Trophoblast cell (in vitro differentiated cells and primary cell): ENCODE measurements around the gene NAA60.
"Not testable (repeated sequence)": the region's sequence is repeated elsewhere in the genome, so short reads cannot be mapped to it uniquely, and the experiment has no call there.

Source experiments
- DNase-seq, 2 donors: peaks; one replicate each; pipeline ENCODE4 v3.0.0-alpha.2; 2016
- H2AFZ ChIP-seq: 2 replicates; pipeline ENCODE4 v1.6.1; 2013; ENCODE audit warnings: low read length, moderate library complexity, mild to moderate bottlenecking; ENCODE audit not compliant: insufficient read depth, poor library complexity
- H2AK5ac ChIP-seq: 2 replicates; pipeline ENCODE4 v1.6.1; 2013; ENCODE audit warnings: mild to moderate bottlenecking, low read length
- H2BK120ac ChIP-seq: 2 replicates; pipeline ENCODE4 v1.6.1; 2013; ENCODE audit warnings: low read length, mild to moderate bottlenecking, moderate library complexity; ENCODE audit not compliant: insufficient read depth, poor library complexity
- H2BK12ac ChIP-seq: 2 replicates; pipeline ENCODE4 v1.6.1; 2013; ENCODE audit warnings: mild to moderate bottlenecking, low read length, moderate library complexity
- H2BK5ac ChIP-seq: 2 replicates; pipeline ENCODE4 v1.6.1; 2013; ENCODE audit warnings: low read length, low read depth, moderate library complexity, mild to moderate bottlenecking; ENCODE audit not compliant: poor library complexity
- H3K14ac ChIP-seq: 2 replicates; pipeline ENCODE4 v1.6.1; 2013; ENCODE audit warnings: mild to moderate bottlenecking, low read length
- H3K18ac ChIP-seq: 2 replicates; pipeline ENCODE4 v1.6.1; 2013; ENCODE audit warnings: mild to moderate bottlenecking, low read length
- H3K23ac ChIP-seq: 2 replicates; pipeline ENCODE4 v1.6.1; 2013; ENCODE audit warnings: low read length
- H3K27ac ChIP-seq: 2 replicates; pipeline ENCODE4 v1.5.1; 2013; ENCODE audit warnings: low read depth, mild to moderate bottlenecking, inconsistent platforms, low read length, moderate library complexity
- H3K27me3 ChIP-seq: 2 replicates; pipeline ENCODE4 v1.6.1; 2013; ENCODE audit warnings: inconsistent platforms, mild to moderate bottlenecking, low read length, moderate library complexity; ENCODE audit not compliant: insufficient read depth
- H3K36me3 ChIP-seq, 2 experiments: 1 replicate in 1 of 2; 2 replicates in 1 of 2; pipeline ENCODE4 v1.6.1; 2013; ENCODE audit warnings: low read length in 2 of 2, mild to moderate bottlenecking in 2 of 2, moderate library complexity in 1 of 2; ENCODE audit not compliant: insufficient read depth in 2 of 2, control insufficient read depth in 1 of 2
- H3K4ac ChIP-seq: 2 replicates; pipeline ENCODE4 v1.6.1; 2013; ENCODE audit warnings: low read depth, mild to moderate bottlenecking, low read length, moderate library complexity
- H3K4me1 ChIP-seq, 2 experiments: 1 replicate in 1 of 2; 2 replicates in 1 of 2; pipeline ENCODE4 v1.6.1; 2013; ENCODE audit warnings: low read length in 2 of 2, mild to moderate bottlenecking in 2 of 2, moderate library complexity in 1 of 2; ENCODE audit not compliant: insufficient read depth in 2 of 2, control insufficient read depth in 1 of 2
- H3K4me2 ChIP-seq: 2 replicates; pipeline ENCODE4 v1.6.1; 2013; ENCODE audit warnings: inconsistent platforms, mild to moderate bottlenecking, low read length, moderate library complexity
- H3K4me3 ChIP-seq: 2 replicates; pipeline ENCODE4 v1.5.1; 2013; ENCODE audit warnings: mild to moderate bottlenecking, low read depth, low read length, inconsistent platforms
- H3K79me1 ChIP-seq: one replicate; pipeline ENCODE4 v1.6.1; 2013; ENCODE audit warnings: low read length
- H3K79me2 ChIP-seq: 2 replicates; pipeline ENCODE4 v1.6.1; 2013; ENCODE audit warnings: low read length, mild to moderate bottlenecking; ENCODE audit not compliant: control insufficient read depth, insufficient read depth, poor library complexity
- H3K9ac ChIP-seq: 2 replicates; pipeline ENCODE4 v1.6.1; 2013; ENCODE audit warnings: mild to moderate bottlenecking, low read length
- H3K9me3 ChIP-seq: 2 replicates; pipeline ENCODE4 v1.6.1; 2013; ENCODE audit warnings: low read depth, mild to moderate bottlenecking, control low read depth, inconsistent platforms, low read length; ENCODE audit not compliant: insufficient read depth
- H4K12ac ChIP-seq: 2 replicates; pipeline ENCODE4 v1.6.1; 2013; ENCODE audit warnings: low read depth, mild to moderate bottlenecking, low read length, moderate library complexity
- H4K8ac ChIP-seq: 2 replicates; pipeline ENCODE4 v1.6.1; 2013; ENCODE audit warnings: low read depth, mild to moderate bottlenecking, low read length, moderate library complexity
- H4K91ac ChIP-seq: one replicate; pipeline ENCODE4 v1.6.1; 2013; ENCODE audit warnings: low read depth, mild to moderate bottlenecking, low read length, moderate library complexity
- WGBS: extraction: QIAGEN DNeasy Blood & Tissue Kit; methylation state at CpG from one replicate; pipeline ENCODE4 v1.1.7; 2013; ENCODE audit warnings: missing lambda C conversion rate; ENCODE audit not compliant: insufficient read length, insufficient coverage; ENCODE audit errors: extremely low coverage; 5-methylcytosine and 5-hydroxymethylcytosine counted together

Gene NAA60

DNA sequence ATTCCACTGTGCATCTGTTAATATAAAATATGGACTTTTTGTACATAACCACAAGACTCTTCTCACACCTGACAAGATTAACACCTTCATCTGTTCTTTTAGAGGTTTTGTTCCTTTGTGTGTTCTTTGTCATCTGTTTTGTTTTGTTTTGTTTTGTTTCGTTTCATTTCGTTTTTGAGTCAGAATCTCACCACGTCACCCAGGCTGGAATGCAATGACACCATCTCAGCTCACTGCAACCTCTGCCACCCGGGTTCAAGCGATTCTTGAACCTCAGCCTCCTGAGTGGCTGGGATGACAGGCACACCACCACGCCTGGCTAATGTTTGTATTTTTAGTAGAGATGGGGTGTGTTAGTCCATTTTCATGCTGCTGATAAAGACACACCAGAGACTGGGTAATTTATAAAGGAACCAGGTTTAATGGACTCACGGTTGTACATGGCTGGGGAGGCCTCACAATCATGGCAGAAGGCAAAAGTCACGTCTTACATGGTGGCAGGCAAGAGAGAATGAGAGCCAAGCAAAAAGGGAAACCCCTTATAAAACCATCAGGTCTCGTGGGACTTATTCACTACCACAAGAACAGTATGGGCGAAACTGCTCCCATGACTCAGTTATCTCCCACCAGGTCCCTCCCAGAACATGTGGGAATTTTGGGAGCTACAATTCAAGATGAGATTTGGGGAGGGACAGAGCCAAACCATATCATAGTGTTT is 29.6 kb downstream of the NAA60 start:
- Histone ChIP-seq H3K27me3 (no peaks in the 10 kb centered on the region), H2BK120ac (no peak overlapping the region), H4K91ac (no peak overlapping the region), H2BK5ac (no peak overlapping the region), H3K4ac (no peak overlapping the region), H3K18ac (no peak overlapping the region), H3K4me3 (no peak overlapping the region), H4K12ac (no peak overlapping the region), H3K9ac (no peak overlapping the region), H3K27ac (no peak overlapping the region), H3K14ac (no peak overlapping the region), H2BK12ac (no peak overlapping the region), H2AK5ac (no peak overlapping the region), H3K79me2 (peaks cover 7% of the 10 kb centered on the region), H3K36me3 (peaks cover 9 to 10% of the 10 kb centered on the region in 2 experiments), H3K79me1 (no peaks in the 10 kb centered on the region), H3K9me3 (no peaks in the 10 kb centered on the region), H4K8ac (no peak overlapping the region), H3K4me2 (no peak overlapping the region), H2AFZ (no peak overlapping the region), H3K23ac (no peak overlapping the region), H3K4me1 (no peaks in the 10 kb centered on the region)
- no CpG with 5 or more reads among the region's 10 CpGs for whole genome bisulfite sequencing
- DNase-seq = no peak

DNA sequence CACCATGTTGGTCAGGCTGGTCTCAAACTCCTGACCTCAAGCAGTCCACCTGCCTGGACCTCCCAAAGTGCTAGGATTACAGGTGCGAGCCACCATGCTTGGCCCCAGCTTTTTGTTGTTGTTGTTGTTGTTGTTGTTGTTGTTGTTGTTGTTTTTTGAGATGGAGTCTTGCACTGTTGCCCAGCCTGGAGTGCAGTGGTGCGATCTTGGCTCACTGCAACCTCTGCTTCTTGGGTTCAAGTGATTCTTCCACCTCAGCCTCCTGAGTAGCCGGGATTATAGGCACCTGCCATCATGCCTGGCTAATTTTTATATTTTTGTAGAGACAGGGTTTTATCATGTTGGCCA is 30.1 kb downstream of the NAA60 start:
- no CpG with 5 or more reads among the region's 3 CpGs for WGBS
- H2BK5ac ChIP-seq, H3K18ac ChIP-seq, H3K4me1 ChIP-seq, H3K27ac ChIP-seq, H2BK12ac ChIP-seq, H2AK5ac ChIP-seq, H4K91ac ChIP-seq, H2BK120ac ChIP-seq, DNase-seq, H3K9me3 ChIP-seq, H2AFZ ChIP-seq, H3K9ac ChIP-seq, H3K23ac ChIP-seq, H3K4me2 ChIP-seq, H3K79me1 ChIP-seq, H4K12ac ChIP-seq, H3K14ac ChIP-seq, H4K8ac ChIP-seq, H3K27me3 ChIP-seq, H3K79me2 ChIP-seq, H3K4ac ChIP-seq, H3K4me3 ChIP-seq: not testable (repeated sequence)
- peaks cover 8 to 10% of the 10 kb centered on the region in 2 experiments for H3K36me3 ChIP-seq

GRCh38 chr16:3474136-3474779 is 30.8 kb downstream of the NAA60 start:
- H2BK12ac ChIP-seq = no peak overlapping the region
- no peak for DNase-seq
- H3K79me1 ChIP-seq = no peaks in the 10 kb centered on the region
- no peak overlapping the region for H4K8ac ChIP-seq
- H4K12ac ChIP-seq = no peak overlapping the region
- no peaks in the 10 kb centered on the region for H3K9me3 ChIP-seq
- peak overlapping the region; percentile 33 for H3K4ac ChIP-seq
- H3K27me3 ChIP-seq = no peaks in the 10 kb centered on the region
- no CpG with 5 or more reads among the region's 16 CpGs for WGBS
- H2BK5ac ChIP-seq = no peak overlapping the region
- H4K91ac ChIP-seq = no peak overlapping the region
- no peak overlapping the region for H3K23ac ChIP-seq
- no peak overlapping the region for H3K27ac ChIP-seq
- H3K9ac ChIP-seq = no peak overlapping the region
- H2AK5ac ChIP-seq = no peak overlapping the region
- H2BK120ac ChIP-seq = no peak overlapping the region
- H3K4me3 ChIP-seq = no peak overlapping the region
- H3K4me2 ChIP-seq = no peak overlapping the region
- H2AFZ ChIP-seq = no peak overlapping the region
- H3K14ac ChIP-seq = no peak overlapping the region
- H3K4me1 ChIP-seq = peaks cover 0 to 3% of the 10 kb centered on the region in 2 experiments
- peaks cover 5% of the 10 kb centered on the region for H3K79me2 ChIP-seq
- H3K36me3 ChIP-seq = peaks cover 11 to 12% of the 10 kb centered on the region in 2 experiments
- no peak overlapping the region for H3K18ac ChIP-seq

- H2BK12ac ChIP-seq, H2BK120ac ChIP-seq: not testable (repeated sequence)
These were observed 31.4 kb downstream of the NAA60 start for GRCh38 chr16:3474870-3475269.

More at GRCh38 chr16:3474870-3475269, 31.4 kb downstream of the NAA60 start:
- DNase-seq, H3K4me1 ChIP-seq, H3K4ac ChIP-seq, H3K4me2 ChIP-seq, H4K8ac ChIP-seq, H3K9ac ChIP-seq, H3K14ac ChIP-seq, H3K27ac ChIP-seq, H4K91ac ChIP-seq, H4K12ac ChIP-seq, H2AK5ac ChIP-seq, H3K79me1 ChIP-seq, H3K79me2 ChIP-seq, H3K18ac ChIP-seq, H3K27me3 ChIP-seq, H3K9me3 ChIP-seq, H2AFZ ChIP-seq, H3K23ac ChIP-seq, H3K4me3 ChIP-seq, H2BK5ac ChIP-seq: not testable (repeated sequence)
- WGBS = no CpG with 5 or more reads among the region's 7 CpGs
- H3K36me3 ChIP-seq = peaks cover 14 to 17% of the 10 kb centered on the region in 2 experiments
